ENCODE data around the gene FAM209A. TPM values are rescaled to one million over a fixed set of nuclear protein-coding genes. Genes with fewer than 3 reads are reported as not detected.
"Not testable (repeated sequence)": the region's sequence is repeated elsewhere in the genome, so short reads cannot be mapped to it uniquely, and the experiment has no call there.

The FAM209A gene
- total RNA-seq, 8 experiments from 2014 or later: 0.11 to 0.66 (median 0.41) TPM; not detected in 4

GRCh38 chr20:56551571-56551970 is 27.0 kb downstream of the FAM209A start:
- ATAC-seq (replicated peaks in 6 of 8): no peak
- Histone ChIP-seq H3K27ac (no peak overlapping the region), H3K4me1 (replicated peaks in 1 of 2) (no peaks in the 10 kb centered on the region), H3K4me3 (no peak overlapping the region)
- in situ Hi-C loops (cut with MboI; ENCODE audit: low pct_unique_long_range_greater_than_20kb in 2 of 9, low sequenced_read_pairs in 9 of 9, unreplicated experiment in 9 of 9): loop anchor here in 7 of 9 experiments (10.0 to 25.0 kb wide), 5 partner anchors 411 to 786 kb away; partner anchors contain the start of gene SPO11 (in 3 of the 7)
- 81 to 100% (median 95%) methylated on average over 1 to 6 of the region's 8 CpGs; no CpG with 5 or more reads in 2 of the 10 experiments for WGBS, 10 experiments

DNA sequence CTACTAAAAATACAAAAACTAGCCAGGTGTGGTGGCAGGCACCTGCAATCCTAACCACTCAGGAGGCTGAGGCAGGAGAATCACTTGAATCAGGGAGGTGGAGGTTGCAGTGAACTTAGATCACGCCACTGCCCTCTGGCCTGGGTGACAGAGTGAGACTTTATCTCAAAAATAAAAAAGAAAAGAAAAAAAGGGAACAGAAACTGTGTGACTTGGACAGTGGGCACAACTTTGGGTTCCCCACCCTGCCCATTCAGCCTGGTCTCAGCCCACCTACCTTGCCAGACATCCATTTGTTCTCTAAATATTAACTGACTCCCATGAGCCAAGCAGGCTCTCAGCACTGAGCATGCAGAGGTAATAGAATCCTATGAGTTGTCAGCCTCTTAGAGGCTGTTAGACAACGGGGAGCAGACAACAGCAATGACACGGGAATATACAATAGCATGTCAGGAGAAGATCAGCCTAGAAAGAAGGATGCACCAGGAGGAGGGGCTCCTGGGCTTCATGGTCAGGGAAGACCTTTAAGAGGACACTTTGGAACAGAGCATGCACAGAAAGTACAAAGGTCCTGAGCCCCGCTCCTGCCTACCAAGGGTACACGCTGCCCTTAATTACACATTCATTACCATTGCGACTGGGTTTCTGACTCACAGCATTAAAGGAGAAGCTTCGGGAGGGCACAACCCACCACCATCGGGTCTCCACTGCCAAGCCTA is 28.5 kb downstream of the FAM209A start:
- H3K27ac ChIP-seq: no peak overlapping the region
- in situ Hi-C loops (cut with MboI; ENCODE audit: low pct_unique_long_range_greater_than_20kb in 2 of 9, low sequenced_read_pairs in 9 of 9, unreplicated experiment in 9 of 9): loop anchor here in 7 of 9 experiments (10.0 to 25.0 kb wide), 5 partner anchors 409 to 784 kb away; partner anchors contain the start of gene SPO11 (in 3 of the 7)
- peak in 2 of 8 experiments; percentile 27 to 28 for ATAC-seq (replicated peaks in 6 of 8)
- WGBS, 10 experiments: 14 to 77% (median 45%) methylated on average over 3 to 8 of the region's 8 CpGs; no CpG with 5 or more reads in 1 of the 10 experiments
- H3K4me1 ChIP-seq (replicated peaks in 1 of 2): no peaks in the 10 kb centered on the region
- no peak overlapping the region for H3K4me3 ChIP-seq

GRCh38 chr20:56554869-56555268 is 30.3 kb downstream of the FAM209A start:
- in situ Hi-C loops (cut with MboI; ENCODE audit: low pct_unique_long_range_greater_than_20kb in 2 of 9, low sequenced_read_pairs in 9 of 9, unreplicated experiment in 9 of 9): loop anchor here in 7 of 9 experiments (10.0 to 25.0 kb wide), 5 partner anchors 407 to 782 kb away; partner anchors contain the start of gene SPO11 (in 3 of the 7)
- peak; percentile 79 to 93 (median 88) for ATAC-seq (replicated peaks in 6 of 8)
- Histone ChIP-seq H3K4me1 (replicated peaks in 1 of 2) (no peaks in the 10 kb centered on the region), H3K27ac (no peak overlapping the region), H3K4me3 (no peak overlapping the region)
- WGBS, 10 experiments: 0 to 83% (median 5%) methylated on average over 1 to 4 of the region's 4 CpGs; no CpG with 5 or more reads in 1 of the 10 experiments

DNA sequence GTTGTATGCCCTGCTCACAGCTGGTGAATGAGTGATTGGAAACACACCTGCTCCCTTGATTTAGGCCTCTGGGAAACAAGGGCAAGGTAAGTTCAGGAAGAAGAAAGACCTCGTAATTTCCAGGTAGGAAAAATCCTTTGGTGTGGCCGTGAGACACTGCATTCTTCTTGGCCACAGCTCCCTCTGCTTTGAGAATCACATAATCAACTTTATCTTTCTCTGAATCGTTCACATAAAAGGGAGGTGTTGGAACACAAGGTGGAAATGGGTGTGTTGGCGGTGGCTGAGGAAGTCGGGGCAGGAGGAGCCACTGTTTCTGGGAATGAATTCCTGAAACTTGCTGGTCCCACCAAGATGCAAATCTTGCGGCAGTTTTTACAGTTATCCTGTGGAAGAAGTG is 34.4 kb downstream of the FAM209A start:
- in situ Hi-C loops (cut with MboI; ENCODE audit: low pct_unique_long_range_greater_than_20kb in 2 of 9, low sequenced_read_pairs in 9 of 9, unreplicated experiment in 9 of 9): loop anchor here in 7 of 9 experiments (10.0 to 25.0 kb wide), 5 partner anchors 403 to 778 kb away; partner anchors contain the start of gene SPO11 (in 3 of the 7)
- ATAC-seq (replicated peaks in 6 of 8): no peak
- Histone ChIP-seq H3K4me1 (replicated peaks in 1 of 2) (no peaks in the 10 kb centered on the region), H3K27ac (no peak overlapping the region), H3K4me3 (no peak overlapping the region)
- WGBS, 10 experiments: 43 to 100% (median 79%) methylated on average over 2 to 6 of the region's 6 CpGs; no CpG with 5 or more reads in 1 of the 10 experiments

DNA sequence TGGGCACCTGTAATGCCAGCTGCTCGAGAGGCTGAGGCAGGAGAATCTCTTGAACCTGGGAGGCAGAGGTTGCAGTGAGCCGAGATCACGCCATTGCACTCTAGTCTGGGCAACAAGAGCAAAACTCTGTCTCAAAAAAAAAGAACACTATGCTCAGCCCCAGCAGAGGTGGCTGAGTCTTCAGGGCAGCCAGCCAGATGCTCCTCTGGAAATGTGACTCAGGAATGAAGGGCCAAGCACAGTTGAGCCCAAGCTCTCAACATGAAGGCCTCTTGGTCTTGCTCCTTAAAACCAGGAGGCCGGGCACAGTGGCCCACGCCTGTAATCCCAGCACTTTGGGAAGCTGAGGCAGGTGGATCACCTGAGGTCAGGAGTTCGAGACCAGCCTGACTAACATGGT is 40.0 kb downstream of the FAM209A start:
- ATAC-seq (replicated peaks in 6 of 8); H3K27ac ChIP-seq; H3K4me3 ChIP-seq; H3K4me1 ChIP-seq (replicated peaks in 1 of 2): not testable (repeated sequence)
- 60 to 100% (median 90%) methylated on average over 1 to 3 of the region's 6 CpGs; no CpG with 5 or more reads in 5 of the 10 experiments for WGBS, 10 experiments
- in situ Hi-C loops (cut with MboI; ENCODE audit: low pct_unique_long_range_greater_than_20kb in 2 of 9, low sequenced_read_pairs in 9 of 9, unreplicated experiment in 9 of 9): loop anchor here in 7 of 9 experiments (25.0 kb wide), 4 partner anchors 398 to 773 kb away; partner anchors contain the start of gene SPO11 (in 3 of the 7)

- no peak overlapping the region for H3K4me3 ChIP-seq
- WGBS, 10 experiments: 60 to 100% (median 100%) methylated on average over 1 to 2 of the region's 4 CpGs; no CpG with 5 or more reads in 3 of the 10 experiments
- H3K27ac ChIP-seq: no peak overlapping the region
- ATAC-seq (replicated peaks in 6 of 8): no peak
- in situ Hi-C loops (cut with MboI; ENCODE audit: low pct_unique_long_range_greater_than_20kb in 2 of 9, low sequenced_read_pairs in 9 of 9, unreplicated experiment in 9 of 9): loop anchor here in 7 of 9 experiments (25.0 kb wide), 4 partner anchors 397 to 772 kb away; partner anchors contain the start of gene SPO11 (in 3 of the 7)
- H3K4me1 ChIP-seq (replicated peaks in 1 of 2): peaks cover 4 to 6% of the 10 kb centered on the region in 2 donors
These were observed 41.0 kb downstream of the FAM209A start for GRCh38 chr20:56565511-56565910.

GRCh38 chr20:56566621-56567020 is 42.1 kb downstream of the FAM209A start:
- Histone ChIP-seq H3K4me3 (no peak overlapping the region), H3K4me1 (replicated peaks in 1 of 2) (peaks cover 4 to 6% of the 10 kb centered on the region in 2 donors), H3K27ac (peak overlapping the region in 1 of 2 donors; percentile 5)
- in situ Hi-C loops (cut with MboI; ENCODE audit: low pct_unique_long_range_greater_than_20kb in 2 of 9, low sequenced_read_pairs in 9 of 9, unreplicated experiment in 9 of 9): loop anchor here in 7 of 9 experiments (25.0 kb wide), 4 partner anchors 396 to 771 kb away; partner anchors contain the start of gene SPO11 (in 3 of the 7)
- ATAC-seq (replicated peaks in 6 of 8): peak in 5 of 8 experiments; percentile 22 to 78 (median 48)
- 52 to 93% (median 70%) methylated on average over 2 to 3 of the region's 3 CpGs; no CpG with 5 or more reads in 1 of the 10 experiments for WGBS, 10 experiments

GRCh38 chr20:56570832-56571231 is 46.3 kb downstream of the FAM209A start:
- in situ Hi-C loops (cut with MboI; ENCODE audit: low pct_unique_long_range_greater_than_20kb in 2 of 9, low sequenced_read_pairs in 9 of 9, unreplicated experiment in 9 of 9): loop anchor here in 7 of 9 experiments (25.0 kb wide), 4 partner anchors 391 to 766 kb away; partner anchors contain the start of gene SPO11 (in 3 of the 7)
- H3K27ac ChIP-seq: no peak overlapping the region
- 83% methylated on average over 1 of the region's 2 CpGs; no CpG with 5 or more reads in 9 of the 10 experiments for WGBS, 10 experiments
- no peak overlapping the region for H3K4me3 ChIP-seq
- H3K4me1 ChIP-seq (replicated peaks in 1 of 2): peaks cover 4 to 6% of the 10 kb centered on the region in 2 donors
- no peak for ATAC-seq (replicated peaks in 6 of 8)

DNA sequence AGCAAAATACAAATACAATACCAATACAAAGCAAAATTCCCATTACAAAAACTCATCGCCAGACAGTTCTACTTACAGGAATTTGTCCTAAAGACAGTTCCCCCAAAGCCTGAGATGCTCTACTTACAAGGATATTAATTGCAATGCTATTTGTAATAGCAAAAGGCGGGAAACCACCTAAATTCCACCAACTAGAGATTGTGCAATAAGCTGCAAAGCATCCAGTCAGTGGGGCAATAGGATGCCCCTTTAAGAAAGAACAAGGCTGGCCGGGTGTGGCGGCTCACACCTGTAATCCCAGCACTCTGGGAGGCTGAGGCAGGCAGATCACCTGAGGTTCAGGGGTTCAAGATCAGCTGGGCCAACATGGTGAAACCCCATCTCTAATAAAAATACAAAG is 47.6 kb downstream of the FAM209A start:
- no peaks in the 10 kb centered on the region for H3K4me1 ChIP-seq (replicated peaks in 1 of 2)

DNA sequence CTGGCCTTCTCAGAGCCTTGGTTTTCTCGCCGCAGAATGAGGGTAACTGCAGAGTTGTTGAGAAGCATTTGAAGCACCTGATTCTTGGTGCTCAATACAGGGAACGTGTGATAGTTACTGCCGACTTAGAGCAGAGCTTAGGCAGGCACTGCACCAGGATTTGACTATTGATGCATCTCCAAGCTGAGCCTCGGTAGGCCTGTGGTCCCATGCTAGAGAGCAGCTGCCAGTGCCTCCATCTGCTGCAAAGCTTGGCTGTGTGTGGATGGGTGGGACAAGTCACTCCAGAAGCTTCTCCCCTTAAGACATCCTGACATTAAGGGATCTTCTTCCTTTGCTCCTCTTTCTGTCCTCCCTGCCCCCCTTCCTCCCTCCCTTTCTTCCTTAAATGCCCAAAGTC is 49.4 kb downstream of the FAM209A start:
- in situ Hi-C loops (cut with MboI; ENCODE audit: low pct_unique_long_range_greater_than_20kb in 2 of 9, low sequenced_read_pairs in 9 of 9, unreplicated experiment in 9 of 9): loop anchor here in 7 of 9 experiments (25.0 kb wide), 4 partner anchors 388 to 763 kb away; partner anchors contain the start of gene SPO11 (in 3 of the 7)
- H3K4me1 ChIP-seq (replicated peaks in 1 of 2): no peaks in the 10 kb centered on the region
- 40 to 100% (median 79%) methylated on average over 1 to 4 of the region's 5 CpGs; no CpG with 5 or more reads in 4 of the 10 experiments for WGBS, 10 experiments
- ATAC-seq (replicated peaks in 6 of 8): no peak
- H3K4me3 ChIP-seq: no peak overlapping the region
- H3K27ac ChIP-seq: no peak overlapping the region

More for the DNA sequence above, 47.6 kb downstream of the FAM209A start:
- no peak overlapping the region for H3K27ac ChIP-seq
- WGBS, 10 experiments: 20 to 100% (median 87%) methylated on average over 1 to 3 of the region's 4 CpGs; no CpG with 5 or more reads in 2 of the 10 experiments
- in situ Hi-C loops (cut with MboI; ENCODE audit: low pct_unique_long_range_greater_than_20kb in 2 of 9, low sequenced_read_pairs in 9 of 9, unreplicated experiment in 9 of 9): loop anchor here in 7 of 9 experiments (25.0 kb wide), 4 partner anchors 390 to 765 kb away; partner anchors contain the start of gene SPO11 (in 3 of the 7)
- ATAC-seq (replicated peaks in 6 of 8): no peak
- no peak overlapping the region for H3K4me3 ChIP-seq

GRCh38 chr20:56574531-56575142 is 50.1 kb downstream of the FAM209A start:
- in situ Hi-C loops (cut with MboI; ENCODE audit: low pct_unique_long_range_greater_than_20kb in 2 of 9, low sequenced_read_pairs in 9 of 9, unreplicated experiment in 9 of 9): loop anchor here in 7 of 9 experiments (25.0 kb wide), 4 partner anchors 388 to 763 kb away; partner anchors contain the start of gene SPO11 (in 3 of the 7)
- Histone ChIP-seq H3K4me3 (no peak overlapping the region), H3K27ac (no peak overlapping the region), H3K4me1 (replicated peaks in 1 of 2) (no peaks in the 10 kb centered on the region)
- 51 to 100% (median 70%) methylated on average over 1 to 3 of the region's 10 CpGs; no CpG with 5 or more reads in 4 of the 10 experiments for WGBS, 10 experiments
- no peak for ATAC-seq (replicated peaks in 6 of 8)

DNA sequence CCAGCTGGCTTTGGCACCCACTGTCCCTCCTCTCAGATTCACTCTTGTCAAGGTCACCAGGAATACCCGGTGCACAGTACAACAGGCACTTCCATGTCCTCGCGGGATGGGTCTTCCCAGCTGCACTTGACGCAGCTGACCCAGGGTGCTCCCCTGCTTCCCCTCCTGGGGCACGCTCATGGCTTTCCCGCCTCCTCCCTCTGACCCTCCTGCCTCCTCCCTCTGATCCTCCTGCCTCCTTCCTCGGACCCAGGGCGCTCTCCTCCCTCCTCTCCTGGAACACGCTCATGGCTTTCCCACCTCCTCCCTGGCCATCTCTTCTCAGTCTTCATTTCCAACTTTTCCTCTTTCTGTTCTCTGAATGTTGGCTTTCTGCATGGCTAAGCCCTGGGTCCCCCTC is 50.6 kb downstream of the FAM209A start:
- WGBS, 10 experiments: 25 to 88% (median 76%) methylated on average over 1 to 7 of the region's 9 CpGs; no CpG with 5 or more reads in 2 of the 10 experiments
- Histone ChIP-seq H3K4me3 (no peak overlapping the region), H3K4me1 (replicated peaks in 1 of 2) (no peaks in the 10 kb centered on the region), H3K27ac (no peak overlapping the region)
- in situ Hi-C loops (cut with MboI; ENCODE audit: low pct_unique_long_range_greater_than_20kb in 2 of 9, low sequenced_read_pairs in 9 of 9, unreplicated experiment in 9 of 9): no loop called here
- ATAC-seq (replicated peaks in 6 of 8): no peak
